ENCODE measurements around the gene FAM117B.

The FAM117B gene

GRCh38 chr2:202610380-202610779 lies 24.4 kb upstream of the FAM117B start:
- DNase-seq (ENCODE audit: insufficient read length) = no peak
- no peak for FAIRE-seq
- TF ChIP-seq POLR2AphosphoS5 (IDR thresholded peaks at IDR 0.05; ENCODE audit: low read depth, low read length) (no peak), POLR2A (IDR thresholded peaks at IDR 0.05; ENCODE audit: low read depth, low read length) (no peak), TAF1 (IDR thresholded peaks at IDR 0.05; ENCODE audit: borderline replicate concordance, low read depth, low read length) (no peak)

GRCh38 chr2:202612145-202612544 lies 22.6 kb upstream of the FAM117B start:
- DNase-seq (ENCODE audit: insufficient read length) = no peak
- FAIRE-seq = no peak
- TF ChIP-seq POLR2A (IDR thresholded peaks at IDR 0.05; ENCODE audit: low read depth, low read length) (no peak), POLR2AphosphoS5 (IDR thresholded peaks at IDR 0.05; ENCODE audit: low read depth, low read length) (no peak), TAF1 (IDR thresholded peaks at IDR 0.05; ENCODE audit: borderline replicate concordance, low read depth, low read length) (no peak)

GRCh38 chr2:202613479-202613878 lies 21.3 kb upstream of the FAM117B start:
- no peak for FAIRE-seq
- TF ChIP-seq POLR2A (IDR thresholded peaks at IDR 0.05; ENCODE audit: low read depth, low read length) (no peak), TAF1 (IDR thresholded peaks at IDR 0.05; ENCODE audit: borderline replicate concordance, low read depth, low read length) (no peak), POLR2AphosphoS5 (IDR thresholded peaks at IDR 0.05; ENCODE audit: low read depth, low read length) (no peak)
- no peak for DNase-seq (ENCODE audit: insufficient read length)

GRCh38 chr2:202624133-202624532 lies 10.6 kb upstream of the FAM117B start:
- no peak for FAIRE-seq
- TF ChIP-seq TAF1 (IDR thresholded peaks at IDR 0.05; ENCODE audit: borderline replicate concordance, low read depth, low read length) = no peak
- no peak for TF ChIP-seq POLR2A (IDR thresholded peaks at IDR 0.05; ENCODE audit: low read depth, low read length)
- TF ChIP-seq POLR2AphosphoS5 (IDR thresholded peaks at IDR 0.05; ENCODE audit: low read depth, low read length) = no peak
- no peak for DNase-seq (ENCODE audit: insufficient read length)

GRCh38 chr2:202627042-202627441 lies 7.7 kb upstream of the FAM117B start:
- no peak for FAIRE-seq
- no peak for TF ChIP-seq POLR2A (IDR thresholded peaks at IDR 0.05; ENCODE audit: low read depth, low read length)
- TF ChIP-seq TAF1 (IDR thresholded peaks at IDR 0.05; ENCODE audit: borderline replicate concordance, low read depth, low read length) = no peak
- TF ChIP-seq POLR2AphosphoS5 (IDR thresholded peaks at IDR 0.05; ENCODE audit: low read depth, low read length) = no peak
- DNase-seq (ENCODE audit: insufficient read length) = no peak

GRCh38 chr2:202628646-202629198 lies 6.0 kb upstream of the FAM117B start:
- TF ChIP-seq POLR2A (IDR thresholded peaks at IDR 0.05; ENCODE audit: low read depth, low read length) (no peak), TAF1 (IDR thresholded peaks at IDR 0.05; ENCODE audit: borderline replicate concordance, low read depth, low read length) (no peak), POLR2AphosphoS5 (IDR thresholded peaks at IDR 0.05; ENCODE audit: low read depth, low read length) (no peak)
- DNase-seq (ENCODE audit: insufficient read length) (no peak), FAIRE-seq (no peak)

GRCh38 chr2:202632682-202633290 lies 2.0 kb upstream of the FAM117B start:
- DNase-seq (ENCODE audit: insufficient read length) (no peak), FAIRE-seq (peak; percentile 9)
- TF ChIP-seq POLR2AphosphoS5 (IDR thresholded peaks at IDR 0.05; ENCODE audit: low read depth, low read length) (no peak), TAF1 (IDR thresholded peaks at IDR 0.05; ENCODE audit: borderline replicate concordance, low read depth, low read length) (no peak), POLR2A (IDR thresholded peaks at IDR 0.05; ENCODE audit: low read depth, low read length) (no peak)

GRCh38 chr2:202633470-202633869 lies 1.3 kb upstream of the FAM117B start:
- FAIRE-seq (no peak), DNase-seq (ENCODE audit: insufficient read length) (no peak)
- TF ChIP-seq POLR2A (IDR thresholded peaks at IDR 0.05; ENCODE audit: low read depth, low read length) (no peak), TAF1 (IDR thresholded peaks at IDR 0.05; ENCODE audit: borderline replicate concordance, low read depth, low read length) (no peak), POLR2AphosphoS5 (IDR thresholded peaks at IDR 0.05; ENCODE audit: low read depth, low read length) (no peak)

- TF ChIP-seq POLR2A (IDR thresholded peaks at IDR 0.05; ENCODE audit: low read depth, low read length) (peak; percentile 38; the same call in 1 of the 2 replicates), POLR2AphosphoS5 (IDR thresholded peaks at IDR 0.05; ENCODE audit: low read depth, low read length) (peak; percentile 51), TAF1 (IDR thresholded peaks at IDR 0.05; ENCODE audit: borderline replicate concordance, low read depth, low read length) (no peak)
- FAIRE-seq (peak; percentile 94), DNase-seq (ENCODE audit: insufficient read length) (peak; percentile 85)
Measured at GRCh38 chr2:202635428-202636212, 851 bp downstream of the FAM117B start.

GRCh38 chr2:202636213-202636513 lies 1.4 kb downstream of the FAM117B start:
- no peak for FAIRE-seq
- TF ChIP-seq POLR2A (IDR thresholded peaks at IDR 0.05; ENCODE audit: low read depth, low read length) (no peak), POLR2AphosphoS5 (IDR thresholded peaks at IDR 0.05; ENCODE audit: low read depth, low read length) (no peak), TAF1 (IDR thresholded peaks at IDR 0.05; ENCODE audit: borderline replicate concordance, low read depth, low read length) (no peak)
- DNase-seq (ENCODE audit: insufficient read length) = no peak

- DNase-seq (ENCODE audit: insufficient read length) (no peak), FAIRE-seq (no peak)
- TF ChIP-seq POLR2A (IDR thresholded peaks at IDR 0.05; ENCODE audit: low read depth, low read length) (no peak), POLR2AphosphoS5 (IDR thresholded peaks at IDR 0.05; ENCODE audit: low read depth, low read length) (no peak), TAF1 (IDR thresholded peaks at IDR 0.05; ENCODE audit: borderline replicate concordance, low read depth, low read length) (no peak)
Measured at GRCh38 chr2:202638721-202639120, 4.0 kb downstream of the FAM117B start.

- DNase-seq (ENCODE audit: insufficient read length) = no peak
- FAIRE-seq = peak; percentile 44
- no peak for TF ChIP-seq TAF1 (IDR thresholded peaks at IDR 0.05; ENCODE audit: borderline replicate concordance, low read depth, low read length)
- TF ChIP-seq POLR2A (IDR thresholded peaks at IDR 0.05; ENCODE audit: low read depth, low read length) = no peak
- no peak for TF ChIP-seq POLR2AphosphoS5 (IDR thresholded peaks at IDR 0.05; ENCODE audit: low read depth, low read length)
Measured at GRCh38 chr2:202639231-202639630, 4.5 kb downstream of the FAM117B start.
